ENCODE data around the gene AMFR. TPM values are rescaled to one million over a fixed set of nuclear protein-coding genes. Genes with fewer than 3 reads are reported as not detected.

The AMFR gene
- total RNA-seq, 1 experiment from 2014 or later = 48.1 TPM

DNA sequence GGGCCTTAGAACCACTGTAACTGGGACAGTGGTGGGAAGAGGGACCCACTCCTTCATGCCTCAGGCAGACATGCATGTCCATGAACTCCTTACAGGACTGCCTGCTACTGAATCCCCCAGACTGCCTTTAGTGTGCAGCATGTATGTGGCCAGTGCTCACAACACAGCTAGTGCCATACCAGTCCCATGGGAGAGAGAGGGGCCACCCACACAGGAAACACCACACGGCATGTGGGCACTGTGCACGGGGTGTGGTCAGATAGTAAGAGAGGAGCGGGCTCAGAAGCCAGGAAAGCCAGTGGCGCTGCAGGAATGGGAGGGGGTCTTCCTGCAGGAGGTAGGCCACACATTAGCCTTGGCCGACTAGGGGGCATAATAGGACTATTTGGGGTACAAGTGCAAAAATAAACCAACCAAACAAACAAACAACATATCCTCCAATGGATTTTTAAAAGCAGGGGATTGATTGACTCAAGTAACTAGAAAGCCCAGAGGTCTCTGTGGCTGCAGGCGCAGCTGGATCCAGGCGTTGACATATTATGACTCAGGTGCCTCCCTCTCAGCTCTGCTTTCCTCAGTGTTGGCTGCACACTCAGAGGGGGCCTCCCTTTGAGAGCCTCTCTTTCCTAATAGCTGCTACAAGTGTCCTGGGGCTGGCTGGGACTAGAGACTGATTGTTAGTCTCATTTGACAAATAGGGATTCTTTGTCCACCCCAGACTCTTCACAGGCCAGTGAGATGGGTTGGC, 104.4 kb downstream of the AMFR start:
- CTCF ChIA-PET = no interaction called here
- no peaks in the 10 kb centered on the region for H3K27me3 ChIP-seq (replicated peaks; ENCODE audit: insufficient read depth, low read depth, low read length, poor library complexity)
- no peak overlapping the region for H3K4me3 ChIP-seq (ENCODE audit: low read depth, low read length, poor library complexity, severe bottlenecking)
- H3K4me1 ChIP-seq (ENCODE audit: insufficient read depth, low read length, poor library complexity, severe bottlenecking) = no peaks in the 10 kb centered on the region
- BruUV-seq (replicated peaks) = no TSS peak
- TF ChIP-seq EZH2 (IDR thresholded peaks at IDR 0.05; ENCODE audit: borderline replicate concordance, low read depth, low read length, poor library complexity, severe bottlenecking) (no peak), CTCF (conservative IDR thresholded peaks at IDR 0.05; ENCODE audit: low read depth, low read length) (no peak)
- H3K36me3 ChIP-seq (ENCODE audit: insufficient read depth, low read length, poor library complexity, severe bottlenecking) = no peaks in the 10 kb centered on the region
- H3K9me3 ChIP-seq (ENCODE audit: low read depth, low read length, poor library complexity, severe bottlenecking) = no peaks in the 10 kb centered on the region
- H3K27ac ChIP-seq (ENCODE audit: low read depth, low read length, poor library complexity, severe bottlenecking) = no peak overlapping the region
- intact Hi-C loops (cut with micrococcal nuclease; ENCODE audit: unreplicated experiment) = loop anchor here (2.0 kb wide), 1 partner anchor 856 kb away; no protein-coding TSS in a partner anchor
- DNase-seq (ENCODE audit: low spot score) = no peak
- POLR2A ChIA-PET (ENCODE audit: low non-redundant PET) = no interaction called here

DNA sequence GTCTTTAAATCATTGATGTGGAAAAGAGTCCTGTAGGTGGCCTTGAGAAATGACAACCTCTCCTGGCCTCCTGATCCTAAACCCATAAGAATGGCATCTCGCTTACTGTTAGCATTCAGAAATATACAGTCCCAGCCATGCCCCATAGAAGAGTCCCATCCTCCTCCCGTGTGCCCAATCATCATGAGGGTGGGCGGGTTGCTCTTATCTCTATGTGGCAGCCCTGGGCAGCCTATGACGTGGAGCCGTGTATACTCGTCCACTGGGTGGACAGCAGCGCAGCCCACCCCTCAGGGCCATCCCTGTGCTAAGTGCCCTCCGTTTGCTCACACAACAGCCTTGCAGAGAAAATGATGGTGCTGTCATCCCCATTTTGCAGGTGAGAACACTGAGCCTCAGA, 105.3 kb downstream of the AMFR start:
- BruUV-seq (replicated peaks) = no TSS peak
- ChIA-PET POLR2A (ENCODE audit: low non-redundant PET) (no interaction called here), CTCF (interaction anchor here (0.5 kb wide), 1 partner anchor 1340 kb away, joined by 4 read pairs; no protein-coding TSS in a partner anchor)
- Histone ChIP-seq H3K9me3 (ENCODE audit: low read depth, low read length, poor library complexity, severe bottlenecking) (no peaks in the 10 kb centered on the region), H3K4me1 (ENCODE audit: insufficient read depth, low read length, poor library complexity, severe bottlenecking) (no peaks in the 10 kb centered on the region), H3K27ac (ENCODE audit: low read depth, low read length, poor library complexity, severe bottlenecking) (no peak overlapping the region), H3K36me3 (ENCODE audit: insufficient read depth, low read length, poor library complexity, severe bottlenecking) (no peaks in the 10 kb centered on the region), H3K4me3 (ENCODE audit: low read depth, low read length, poor library complexity, severe bottlenecking) (no peak overlapping the region), H3K27me3 (replicated peaks; ENCODE audit: insufficient read depth, low read depth, low read length, poor library complexity) (no peaks in the 10 kb centered on the region)
- TF ChIP-seq CTCF (conservative IDR thresholded peaks at IDR 0.05; ENCODE audit: low read depth, low read length) (no peak), EZH2 (IDR thresholded peaks at IDR 0.05; ENCODE audit: borderline replicate concordance, low read depth, low read length, poor library complexity, severe bottlenecking) (no peak)
- no peak for DNase-seq (ENCODE audit: low spot score)
- intact Hi-C loops (cut with micrococcal nuclease; ENCODE audit: unreplicated experiment) = loop anchor here (2.0 kb wide), 1 partner anchor 855 kb away; no protein-coding TSS in a partner anchor

- Histone ChIP-seq H3K27me3 (replicated peaks; ENCODE audit: insufficient read depth, low read depth, low read length, poor library complexity) (no peaks in the 10 kb centered on the region), H3K4me3 (ENCODE audit: low read depth, low read length, poor library complexity, severe bottlenecking) (no peak overlapping the region), H3K4me1 (ENCODE audit: insufficient read depth, low read length, poor library complexity, severe bottlenecking) (no peaks in the 10 kb centered on the region), H3K9me3 (ENCODE audit: low read depth, low read length, poor library complexity, severe bottlenecking) (no peaks in the 10 kb centered on the region), H3K36me3 (ENCODE audit: insufficient read depth, low read length, poor library complexity, severe bottlenecking) (no peaks in the 10 kb centered on the region), H3K27ac (ENCODE audit: low read depth, low read length, poor library complexity, severe bottlenecking) (no peak overlapping the region)
- ChIA-PET POLR2A (ENCODE audit: low non-redundant PET) (no interaction called here), CTCF (no interaction called here)
- intact Hi-C loops (cut with micrococcal nuclease; ENCODE audit: unreplicated experiment) = loop anchor here (5.0 to 10.0 kb wide), 3 partner anchors 277 to 615 kb away; no protein-coding TSS in a partner anchor
- no peak for DNase-seq (ENCODE audit: low spot score)
- BruUV-seq (replicated peaks) = no TSS peak
- TF ChIP-seq CTCF (conservative IDR thresholded peaks at IDR 0.05; ENCODE audit: low read depth, low read length) = no peak
- no peak for TF ChIP-seq EZH2 (IDR thresholded peaks at IDR 0.05; ENCODE audit: borderline replicate concordance, low read depth, low read length, poor library complexity, severe bottlenecking)
These were observed 106.0 kb downstream of the AMFR start for GRCh38 chr16:56319376-56319775.
